HG03575 (cell line): ENCODE measurements around the gene SNX9.
"Not testable (repeated sequence)": the region's sequence is repeated elsewhere in the genome, so short reads cannot be mapped to it uniquely, and the experiment has no call there.

ENCODE experiments used
- ATAC-seq: cut with Tn5 transposase; IDR thresholded peaks from one replicate; pipeline ENCODE4 v1.9.1; 2021; ENCODE audit not compliant: unreplicated experiment, insufficient number of reproducible peaks, low FRiP score; ENCODE audit errors: extremely low read depth

The SNX9 gene

DNA sequence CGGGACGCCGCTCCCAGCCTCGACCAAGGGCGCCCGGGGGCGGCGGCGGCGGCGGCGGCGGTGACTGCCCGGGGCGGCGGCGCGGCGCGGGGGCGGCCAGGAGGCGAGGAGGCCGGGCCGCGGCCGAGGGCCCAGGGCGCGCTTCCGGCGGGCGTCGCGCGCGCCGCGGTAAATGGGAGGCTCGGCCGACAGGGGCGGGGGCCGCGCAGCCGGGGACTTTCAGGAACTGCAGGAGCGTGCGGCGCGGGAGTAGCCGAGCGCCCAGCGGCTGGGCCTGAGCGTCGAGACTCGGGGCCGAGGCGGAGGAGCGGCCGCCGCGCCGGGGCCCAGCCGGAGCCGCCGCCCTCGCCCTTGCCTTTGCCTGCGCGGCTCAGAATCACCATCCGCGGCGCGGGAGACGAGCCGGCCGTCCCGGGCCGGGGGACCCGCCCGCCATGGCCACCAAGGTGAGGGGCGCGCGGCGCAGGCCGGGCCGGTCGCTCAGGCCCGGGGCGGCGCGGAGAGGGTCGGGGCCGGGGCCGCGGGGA is at the start of gene SNX9:
SNX9 (plus strand) TSS at position 246 of the 527 bp plus-strand sequence; CDS start at position 435, 189 bp downstream.
- no peak for ATAC-seq

DNA sequence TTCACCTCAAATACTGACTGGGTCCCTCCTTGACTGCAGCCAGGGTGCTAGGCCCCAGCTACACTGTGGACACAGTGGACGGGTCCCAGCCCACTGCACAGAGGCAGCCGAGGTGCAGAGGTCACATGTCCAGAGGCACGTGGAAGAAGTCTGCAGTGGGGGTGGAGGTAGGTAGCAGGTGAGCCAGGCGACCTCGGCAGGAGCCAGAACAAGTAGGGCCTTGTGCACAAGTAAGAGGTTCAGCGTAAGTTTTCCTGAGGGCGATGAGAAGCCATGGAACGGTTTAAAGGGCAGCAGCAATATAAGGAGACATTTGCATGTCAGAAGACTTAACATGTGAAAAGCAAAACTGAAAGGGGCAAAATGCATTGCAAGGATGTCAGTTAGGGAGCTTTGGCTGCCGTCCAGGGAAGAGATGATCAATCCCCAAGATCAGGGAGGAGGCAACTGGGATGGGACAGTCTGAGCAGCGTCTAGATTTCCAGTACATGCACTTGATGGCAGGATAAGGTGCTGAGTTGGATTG is 49.7 kb upstream of the SNX9 start:
- ATAC-seq = no peak

GRCh38 chr6:157774153-157775135 is 48.6 kb upstream of the SNX9 start:
- no peak for ATAC-seq

DNA sequence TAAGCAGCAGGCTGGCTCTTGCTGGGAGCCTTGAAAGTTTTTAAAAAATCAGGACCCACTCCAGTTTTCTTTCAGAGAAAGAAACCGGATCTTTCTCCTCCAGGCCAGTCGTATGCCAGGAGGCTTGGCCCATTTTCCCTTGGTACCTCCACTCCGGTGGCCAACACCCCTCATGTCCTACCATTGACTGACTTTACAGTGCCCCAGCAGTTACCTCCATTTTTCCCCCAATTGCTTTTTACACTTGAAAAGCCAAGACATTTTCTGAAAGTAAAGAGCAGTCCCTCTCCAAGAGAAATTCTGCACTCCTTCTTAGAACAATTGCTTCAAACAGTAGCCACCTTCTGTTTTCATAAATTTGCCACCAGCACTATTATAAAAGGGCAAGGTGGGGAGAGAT is 47.7 kb upstream of the SNX9 start:
- ATAC-seq = no peak

DNA sequence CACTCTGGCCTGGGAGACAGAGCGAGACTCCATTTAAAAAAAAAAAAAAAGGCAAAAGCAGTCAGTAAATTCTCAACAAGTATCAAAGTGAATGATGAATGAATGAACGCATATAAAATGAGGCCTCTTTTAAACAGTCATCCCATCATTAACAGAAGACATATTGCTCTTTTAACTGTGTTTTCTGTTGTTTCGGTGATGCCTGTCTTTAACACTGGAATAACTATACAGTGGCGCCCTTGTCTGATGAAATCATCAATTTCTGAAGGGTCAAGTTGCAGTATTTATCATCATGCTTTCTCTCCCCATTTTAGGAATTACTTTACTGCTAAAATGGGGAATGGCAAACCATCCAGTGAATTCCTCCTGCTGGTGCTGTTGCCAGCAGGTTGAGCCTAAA is 45.7 kb upstream of the SNX9 start:
- no peak for ATAC-seq

GRCh38 chr6:157778719-157779118 is 44.3 kb upstream of the SNX9 start:
- ATAC-seq = no peak

DNA sequence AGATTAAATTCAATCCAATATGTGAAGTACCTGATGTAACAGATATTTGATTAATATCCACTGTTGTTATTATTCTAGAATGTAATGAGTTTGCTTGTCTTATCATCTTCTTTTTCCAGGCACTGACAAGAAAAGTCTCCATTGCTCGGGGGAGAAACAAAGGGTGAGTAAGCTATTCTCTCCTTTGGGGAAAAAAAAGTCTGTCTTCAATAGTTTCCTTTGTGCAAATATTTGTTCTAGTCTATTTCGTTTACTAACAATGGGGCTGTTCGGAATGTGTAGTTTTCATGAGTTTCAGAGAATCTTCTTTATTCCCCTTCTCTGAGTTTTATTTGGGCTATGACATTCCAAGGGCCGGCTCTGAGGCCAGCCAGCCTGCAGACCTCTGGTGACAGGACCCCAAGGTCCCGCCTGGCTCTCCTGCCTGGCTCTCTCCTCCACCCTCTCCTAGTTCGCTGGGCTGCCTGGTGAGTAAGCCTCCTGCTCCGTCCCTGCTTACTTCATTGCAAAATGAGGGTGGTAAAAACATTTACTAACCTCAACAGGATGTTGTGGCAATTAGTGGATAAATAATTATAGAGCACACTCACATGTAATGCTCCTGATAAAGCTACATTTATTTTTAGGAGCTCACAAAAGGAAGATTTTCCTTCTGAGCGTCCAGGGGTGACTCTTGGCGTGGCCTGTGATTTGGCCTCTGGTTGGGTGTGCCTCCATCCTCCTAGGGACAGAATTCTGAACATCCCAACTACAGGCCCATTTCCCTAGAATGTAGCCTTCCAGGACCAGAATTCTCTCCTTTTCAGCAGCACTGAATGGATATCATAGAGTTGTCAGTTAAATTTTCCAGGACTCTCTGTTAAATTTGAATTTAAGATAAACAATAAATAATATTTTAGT is 43.1 kb upstream of the SNX9 start:
- ATAC-seq = no peak

DNA sequence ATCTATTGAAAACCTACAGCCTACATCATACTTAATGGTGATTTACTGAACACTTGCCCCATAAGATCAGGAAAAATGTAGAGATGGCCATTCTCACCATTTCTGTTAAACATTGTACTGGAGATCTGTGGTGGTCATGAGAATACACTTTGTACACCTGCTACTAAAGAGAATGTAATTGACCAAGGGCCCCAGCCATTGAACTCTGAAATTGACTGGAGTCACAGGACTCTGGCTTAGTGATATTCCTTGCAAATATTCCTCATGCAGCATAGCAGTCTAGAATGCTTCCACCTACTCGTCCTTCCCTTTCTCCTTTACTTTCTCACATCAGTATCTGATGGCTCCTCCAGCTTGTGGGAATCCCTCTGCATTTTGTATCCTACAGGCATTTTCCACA is 37.4 kb upstream of the SNX9 start:
- ATAC-seq = no peak

DNA sequence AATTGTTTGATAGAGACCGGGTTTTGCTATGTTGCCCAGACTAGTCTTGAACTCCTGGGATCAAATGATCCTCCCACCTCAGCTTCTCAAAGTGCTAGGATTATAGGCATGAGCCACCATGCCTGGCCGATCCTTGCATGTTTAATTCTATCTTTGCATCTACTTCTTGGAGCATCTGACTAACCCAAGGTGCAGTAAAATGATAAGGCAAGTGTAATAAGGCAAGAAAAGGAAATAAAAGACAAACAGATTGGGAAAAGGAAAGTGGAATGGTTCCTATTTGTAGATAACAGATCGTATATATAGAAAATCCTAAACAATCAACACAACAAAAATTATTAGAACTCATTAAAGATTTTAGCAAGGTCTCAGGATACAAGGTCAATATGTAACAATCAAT is 36.8 kb upstream of the SNX9 start:
- ATAC-seq = no peak

DNA sequence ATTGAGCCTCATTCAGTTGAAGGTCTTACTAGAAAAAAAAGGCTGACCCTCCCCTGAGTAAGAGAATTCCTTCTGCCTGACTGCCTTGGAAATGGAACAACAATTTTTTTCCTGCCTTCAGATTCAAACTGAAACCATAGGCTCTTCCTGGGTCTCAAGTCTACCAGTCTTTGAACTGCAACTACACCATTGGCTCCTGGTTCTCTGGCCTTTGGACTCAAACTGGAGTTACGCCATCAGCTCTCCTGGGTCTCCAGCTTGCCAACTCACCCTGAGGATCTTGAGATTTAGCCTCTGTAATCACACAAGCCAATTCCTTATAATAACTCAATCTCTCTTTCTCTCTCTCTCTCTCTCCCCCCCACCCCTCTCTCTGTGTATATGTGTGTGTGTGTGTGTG is 36.0 kb upstream of the SNX9 start:
- ATAC-seq = no peak

DNA sequence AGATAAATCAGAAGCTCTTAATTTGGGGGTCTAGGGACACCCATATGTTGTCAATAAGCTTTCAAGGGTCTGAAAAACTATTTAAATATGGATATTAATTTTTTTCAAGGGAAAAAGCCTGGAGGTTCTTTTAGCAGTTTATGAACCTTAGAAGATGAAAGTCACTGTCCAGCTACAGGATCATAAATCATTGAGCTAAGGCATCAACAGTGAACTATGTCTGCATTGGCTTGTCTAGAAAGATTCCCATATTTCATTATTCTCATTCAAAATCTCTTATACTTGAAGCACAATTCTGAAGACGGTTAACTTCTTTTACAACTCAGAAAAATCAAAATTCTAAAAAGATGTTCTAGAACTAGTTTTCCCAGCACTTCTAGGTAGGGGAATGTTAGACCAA is 34.9 kb upstream of the SNX9 start:
- no peak for ATAC-seq

- ATAC-seq = no peak
Observed at GRCh38 chr6:157789297-157789696, 33.7 kb upstream of the SNX9 start.

DNA sequence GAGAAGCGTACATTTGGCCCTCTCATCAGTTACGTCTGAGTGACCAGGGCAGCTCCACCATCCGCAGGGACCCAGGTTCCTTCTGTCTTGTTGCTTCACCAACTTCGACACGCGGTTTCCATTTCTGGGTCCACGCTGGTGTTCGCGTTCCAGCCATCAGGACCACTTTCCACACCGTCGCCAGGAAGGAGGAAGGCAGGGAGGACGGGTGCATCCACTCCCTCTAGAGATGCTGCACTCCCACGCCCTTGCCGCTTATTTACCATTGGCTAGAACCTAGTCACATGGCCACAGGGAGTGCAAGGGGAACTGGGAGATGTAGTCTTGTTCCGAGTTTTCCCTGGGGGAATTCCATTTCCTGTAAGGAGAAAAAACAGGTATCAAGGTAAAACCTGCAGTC is 33.2 kb upstream of the SNX9 start:
- ATAC-seq = no peak

- no peak for ATAC-seq
Observed at GRCh38 chr6:157790548-157791160, 32.4 kb upstream of the SNX9 start.

DNA sequence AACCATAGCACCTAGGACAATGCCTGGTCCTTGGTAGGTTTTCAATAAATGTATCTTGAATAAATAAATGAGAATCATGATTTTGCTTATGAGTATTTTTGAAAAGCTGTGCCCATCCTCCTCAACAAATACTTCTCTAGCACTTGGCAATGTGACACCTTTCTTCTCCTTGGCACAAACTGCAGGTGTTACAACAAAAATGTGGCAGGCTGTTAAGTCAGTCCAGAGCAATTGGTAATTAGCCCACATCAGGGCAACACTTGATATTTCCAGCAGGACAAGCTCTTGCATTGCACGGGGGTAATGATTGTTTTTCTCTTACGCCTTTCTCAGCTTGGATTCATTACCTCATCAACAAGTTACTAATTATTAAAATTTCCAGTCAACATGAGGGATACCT is 31.6 kb upstream of the SNX9 start:
- ATAC-seq = no peak

GRCh38 chr6:157792671-157793070 is 30.4 kb upstream of the SNX9 start:
- ATAC-seq = no peak

- ATAC-seq = not testable (repeated sequence)
Observed at GRCh38 chr6:157794012-157794411, 29.0 kb upstream of the SNX9 start.

DNA sequence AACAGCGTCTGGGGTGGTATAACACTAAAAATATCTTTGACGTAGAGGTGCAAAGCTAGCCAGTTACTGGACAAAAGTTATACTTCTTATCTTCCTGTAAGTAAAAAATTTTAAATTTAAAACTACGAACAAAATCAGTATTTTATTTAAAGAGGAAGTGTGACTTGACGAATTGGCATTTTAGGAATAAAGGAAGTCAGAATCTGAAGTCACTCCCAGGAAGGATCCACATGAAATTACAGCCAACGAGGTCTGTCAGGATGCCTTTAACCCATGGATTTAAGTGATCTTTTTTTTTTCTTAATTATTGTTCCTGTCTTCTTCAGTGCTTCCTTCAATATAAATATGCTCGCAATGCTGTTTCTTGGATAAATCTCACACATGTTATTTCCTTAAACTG is 27.2 kb upstream of the SNX9 start:
- no peak for ATAC-seq

DNA sequence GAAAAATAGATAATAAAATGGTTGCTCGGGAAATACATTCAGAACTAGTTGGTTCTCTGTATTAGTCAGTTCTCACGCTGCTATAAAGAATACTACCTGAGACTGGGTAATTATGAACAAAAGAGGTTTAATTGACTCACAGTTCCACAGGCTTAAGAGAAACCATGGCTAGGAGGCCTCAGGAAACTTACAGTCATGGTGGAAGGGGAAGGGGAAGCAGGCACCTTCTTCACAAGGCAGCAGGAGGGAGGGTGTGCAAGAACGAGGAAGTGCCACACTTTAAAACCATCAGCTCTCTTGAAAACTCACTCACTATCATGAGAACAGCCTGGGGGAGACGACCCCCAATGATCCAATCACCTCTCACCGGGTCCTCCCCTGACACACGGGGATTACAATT is 24.2 kb upstream of the SNX9 start:
- ATAC-seq = no peak
